ENCODE measurements around the gene AGPAT1. TPM values are rescaled to one million over a fixed set of nuclear protein-coding genes. Genes with fewer than 3 reads are reported as not detected.

AGPAT1 gene
- polyA plus RNA-seq, 1 donor (not counting 4 experiments of a cell fraction or from before 2014, with no cell fraction given): 46.4 TPM

- FAIRE-seq: no peak
- no peak for DNase-seq (ENCODE audit: low read depth, low spot score)
- H2AFZ ChIP-seq (ENCODE audit: control insufficient read depth, low read length): no peak overlapping the region
- H4K20me1 ChIP-seq (ENCODE audit: control insufficient read depth, extremely low read depth, insufficient read depth, low read length): no peaks in the 10 kb centered on the region
- H3K36me3 ChIP-seq (ENCODE audit: control insufficient read depth in 2 of 2, extremely low read depth in 1 of 2, insufficient read depth in 2 of 2, low read length in 2 of 2): no peaks in the 10 kb centered on the region
- no peaks in the 10 kb centered on the region for H3K4me1 ChIP-seq (ENCODE audit: control insufficient read depth, extremely low read depth, insufficient read depth, low read length)
- no peak overlapping the region for H3K27ac ChIP-seq (ENCODE audit: control insufficient read depth, insufficient read depth, low read length)
- no peaks in the 10 kb centered on the region for H3K79me2 ChIP-seq (ENCODE audit: control insufficient read depth, insufficient read depth, low read length)
- H3K4me2 ChIP-seq (ENCODE audit: control insufficient read depth, extremely low read depth, insufficient read depth, low read depth, low read length): no peak overlapping the region
- H3K9ac ChIP-seq (ENCODE audit: control insufficient read depth, extremely low read depth, insufficient read depth, low read length): no peak overlapping the region
- TF ChIP-seq CTCF (optimal IDR thresholded peaks at IDR 0.05 in 1 of 3, IDR thresholded peaks at IDR 0.05 in 1 of 3, conservative IDR thresholded peaks at IDR 0.05 in 1 of 3; ENCODE audit: extremely low read depth in 1 of 3, insufficient read depth in 2 of 3, low read length in 3 of 3): no peak
- TF ChIP-seq EZH2 (IDR thresholded peaks at IDR 0.05; ENCODE audit: low read length): no peak
- peaks cover 13% of the 10 kb centered on the region for H3K27me3 ChIP-seq (ENCODE audit: control insufficient read depth, extremely low read depth, insufficient read depth, low read length)
- dilution Hi-C loops (cut with MboI; ENCODE audit: extremely low pct_ligation_motif_present, low sequenced_read_pairs): no loop called here
- no peaks in the 10 kb centered on the region for H3K9me3 ChIP-seq (ENCODE audit: control insufficient read depth, low read depth, low read length)
- no peak overlapping the region for H3K4me3 ChIP-seq (ENCODE audit: control insufficient read depth in 2 of 3, extremely low read depth in 1 of 3, insufficient read depth in 2 of 3, low read depth in 1 of 3, low read length in 3 of 3)
- H3K9me1 ChIP-seq (ENCODE audit: control insufficient read depth, extremely low read depth, insufficient read depth, low read length): no peaks in the 10 kb centered on the region
Observed at GRCh38 chr6:32215617-32216016, 39.7 kb upstream of the AGPAT1 start.

- Histone ChIP-seq H3K4me3 (ENCODE audit: control insufficient read depth in 2 of 3, extremely low read depth in 1 of 3, insufficient read depth in 2 of 3, low read depth in 1 of 3, low read length in 3 of 3) (no peak overlapping the region), H3K4me2 (ENCODE audit: control insufficient read depth, extremely low read depth, insufficient read depth, low read depth, low read length) (no peak overlapping the region), H3K79me2 (ENCODE audit: control insufficient read depth, insufficient read depth, low read length) (no peaks in the 10 kb centered on the region), H3K9me3 (ENCODE audit: control insufficient read depth, low read depth, low read length) (no peaks in the 10 kb centered on the region), H2AFZ (ENCODE audit: control insufficient read depth, low read length) (no peak overlapping the region), H3K36me3 (ENCODE audit: control insufficient read depth in 2 of 2, extremely low read depth in 1 of 2, insufficient read depth in 2 of 2, low read length in 2 of 2) (no peaks in the 10 kb centered on the region), H3K27me3 (ENCODE audit: control insufficient read depth, extremely low read depth, insufficient read depth, low read length) (peaks cover 5% of the 10 kb centered on the region), H3K9ac (ENCODE audit: control insufficient read depth, extremely low read depth, insufficient read depth, low read length) (no peak overlapping the region), H3K27ac (ENCODE audit: control insufficient read depth, insufficient read depth, low read length) (no peak overlapping the region), H3K9me1 (ENCODE audit: control insufficient read depth, extremely low read depth, insufficient read depth, low read length) (no peaks in the 10 kb centered on the region), H3K4me1 (ENCODE audit: control insufficient read depth, extremely low read depth, insufficient read depth, low read length) (no peaks in the 10 kb centered on the region), H4K20me1 (ENCODE audit: control insufficient read depth, extremely low read depth, insufficient read depth, low read length) (no peaks in the 10 kb centered on the region)
- no peak for DNase-seq (ENCODE audit: low read depth, low spot score)
- no peak for FAIRE-seq
- dilution Hi-C loops (cut with MboI; ENCODE audit: extremely low pct_ligation_motif_present, low sequenced_read_pairs): no loop called here
- no peak for TF ChIP-seq EZH2 (IDR thresholded peaks at IDR 0.05; ENCODE audit: low read length)
- no peak for TF ChIP-seq CTCF (optimal IDR thresholded peaks at IDR 0.05 in 1 of 3, IDR thresholded peaks at IDR 0.05 in 1 of 3, conservative IDR thresholded peaks at IDR 0.05 in 1 of 3; ENCODE audit: extremely low read depth in 1 of 3, insufficient read depth in 2 of 3, low read length in 3 of 3)
Observed at GRCh38 chr6:32214126-32214525, 38.2 kb upstream of the AGPAT1 start.

Data from keratinocyte (primary cell).